Keratinocyte (primary cell): Measurements from ENCODE around the gene TSPAN2.

Experiments used
- CTCF ChIP-seq, 3 experiments: IDR thresholded peaks in 1 of 3; conservative IDR thresholded peaks in 1 of 3; optimal IDR thresholded peaks in 1 of 3; 2 replicates in 2 of 3; 3 replicates in 1 of 3; pipeline versions ENCODE3 to v1.5.1; 2011; ENCODE audit warnings: low read length in 3 of 3, mild to moderate bottlenecking in 3 of 3, moderate library complexity in 2 of 3, control low read depth in 1 of 3, inconsistent platforms in 1 of 3; ENCODE audit not compliant: insufficient read depth in 2 of 3; ENCODE audit errors: extremely low read depth in 1 of 3
- EZH2 ChIP-seq: IDR thresholded peaks from one replicate; pipeline ENCODE4 v1.6.1; 2012; ENCODE audit warnings: inconsistent platforms, mild to moderate bottlenecking, low read length, moderate library complexity

GRCh38 chr1:115068826-115069585 lies 20.3 kb downstream of the TSPAN2 start:
- TF ChIP-seq CTCF (optimal IDR thresholded peaks at IDR 0.05 in 1 of 3, IDR thresholded peaks at IDR 0.05 in 1 of 3, conservative IDR thresholded peaks at IDR 0.05 in 1 of 3; ENCODE audit: extremely low read depth in 1 of 3, insufficient read depth in 2 of 3, low read length in 3 of 3) (peak in 2 of 3 experiments; percentile 19 to 46), EZH2 (no peak)
